ENCODE data around the gene WDR62. TPM values are rescaled to one million over a fixed set of nuclear protein-coding genes. Genes with fewer than 3 reads are reported as not detected.

The WDR62 gene
- total and polyA plus RNA-seq, 2 of the 8 experiments (the other 6 are each of a cell fraction or from before 2014, with no cell fraction given) = 28.2 to 39.5 TPM

GRCh38 chr19:36072081-36072480 is 17.4 kb downstream of the WDR62 start (continued):
- no peak for TF ChIP-seq KDM4A (IDR thresholded peaks at IDR 0.05; ENCODE audit: low read depth, low read length, severe bottlenecking)
- TF ChIP-seq SP2 (IDR thresholded peaks at IDR 0.05; ENCODE audit: low read length) = no peak
- no peak for TF ChIP-seq ATF2 (IDR thresholded peaks at IDR 0.05; ENCODE audit: low read length)
- no peak for TF ChIP-seq KDM5A (IDR thresholded peaks at IDR 0.05; ENCODE audit: low read length)
